Effector memory CD4-positive, alpha-beta T cell (primary cell): ENCODE results near the gene AGPAT4.

Source experiments
- DNase-seq, 3 donors: peaks; one replicate each; pipeline ENCODE4 v3.0.0-alpha.2; 2020
- H3K27ac ChIP-seq: 2 replicates; pipeline ENCODE4 v1.7.0; 2013; ENCODE audit warnings: mild to moderate bottlenecking, low read length, moderate library complexity; ENCODE audit not compliant: insufficient read depth, poor library complexity, severe bottlenecking
- H3K27me3 ChIP-seq: replicated peaks from 2 replicates; pipeline ENCODE4 v1.7.0; 2013; ENCODE audit warnings: mild to moderate bottlenecking, low read length; ENCODE audit not compliant: insufficient read depth, control insufficient read depth, poor library complexity, severe bottlenecking
- H3K36me3 ChIP-seq: 2 replicates; pipeline ENCODE4 v1.7.0; 2013; ENCODE audit warnings: mild to moderate bottlenecking, low read length, moderate library complexity; ENCODE audit not compliant: control insufficient read depth, insufficient read depth
- H3K4me1 ChIP-seq: 2 replicates; pipeline ENCODE4 v1.7.0; 2013; ENCODE audit warnings: low read length, mild to moderate bottlenecking; ENCODE audit not compliant: control insufficient read depth, insufficient read depth, poor library complexity, severe bottlenecking
- H3K4me3 ChIP-seq: 2 replicates; pipeline ENCODE4 v1.7.0; 2013; ENCODE audit warnings: low read length, low read depth, mild to moderate bottlenecking; ENCODE audit not compliant: insufficient read depth, poor library complexity, severe bottlenecking
- H3K9me3 ChIP-seq: 2 replicates; pipeline ENCODE4 v1.7.0; 2013; ENCODE audit warnings: mild to moderate bottlenecking, low read length, moderate library complexity; ENCODE audit not compliant: control insufficient read depth

AGPAT4 gene

DNA sequence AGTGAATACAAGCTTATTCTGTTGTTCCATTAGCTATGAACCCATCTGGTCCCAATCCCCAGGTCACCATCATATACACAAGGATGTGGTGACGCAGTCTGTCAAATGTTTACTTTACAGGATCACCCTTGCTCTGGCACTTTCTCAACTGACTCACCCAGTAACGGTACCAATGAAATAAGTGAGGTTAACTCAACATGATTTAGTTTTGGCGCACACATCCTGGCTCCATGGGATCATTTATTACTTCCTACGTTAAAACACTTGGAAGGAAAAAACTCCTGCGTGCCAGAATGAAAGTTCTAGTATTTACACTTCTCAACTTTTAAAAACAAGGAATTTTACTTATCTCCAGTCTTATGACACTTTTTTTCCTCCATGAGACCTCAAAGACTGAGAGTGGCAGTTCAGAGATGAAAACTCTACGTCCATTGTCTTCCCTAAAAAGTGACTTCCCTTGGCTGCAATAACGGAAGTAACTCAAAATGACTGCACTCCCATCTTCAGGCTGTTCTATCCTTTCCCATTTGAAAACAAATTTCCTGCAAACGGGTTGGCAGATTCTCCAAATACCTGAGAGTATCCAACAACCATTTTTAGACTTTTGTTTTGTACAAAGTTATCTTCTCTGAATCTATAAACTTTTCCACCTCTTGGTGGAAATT lies 15.9 kb downstream of the AGPAT4 start:
- Histone ChIP-seq H3K27ac (no peak overlapping the region), H3K4me3 (no peak overlapping the region), H3K4me1 (no peaks in the 10 kb centered on the region), H3K9me3 (no peaks in the 10 kb centered on the region), H3K27me3 (no peaks in the 10 kb centered on the region), H3K36me3 (no peaks in the 10 kb centered on the region)
- DNase-seq, result no peak

DNA sequence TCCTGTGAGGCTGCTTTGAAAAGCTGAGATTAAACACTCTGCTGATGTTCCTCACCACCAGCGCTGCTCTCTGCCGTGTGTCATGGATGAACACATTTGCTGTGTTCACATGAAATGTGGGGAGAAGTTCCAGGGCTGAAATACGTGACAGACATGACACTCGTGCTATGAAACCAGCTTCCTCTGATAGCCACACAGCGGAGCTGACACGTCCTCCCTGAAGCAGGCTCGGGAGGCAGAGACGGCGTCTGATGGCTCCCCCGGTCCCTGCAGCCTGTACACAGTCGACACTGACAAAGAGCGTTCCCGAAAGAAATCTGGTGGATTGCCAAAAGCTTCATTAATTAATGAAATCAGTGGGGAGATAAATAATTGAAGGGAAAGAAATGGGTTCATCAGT lies 17.5 kb downstream of the AGPAT4 start:
- Histone ChIP-seq H3K36me3 (no peaks in the 10 kb centered on the region), H3K27me3 (no peaks in the 10 kb centered on the region), H3K27ac (no peak overlapping the region), H3K4me3 (no peak overlapping the region), H3K4me1 (no peaks in the 10 kb centered on the region), H3K9me3 (no peaks in the 10 kb centered on the region)
- DNase-seq, result no peak

DNA sequence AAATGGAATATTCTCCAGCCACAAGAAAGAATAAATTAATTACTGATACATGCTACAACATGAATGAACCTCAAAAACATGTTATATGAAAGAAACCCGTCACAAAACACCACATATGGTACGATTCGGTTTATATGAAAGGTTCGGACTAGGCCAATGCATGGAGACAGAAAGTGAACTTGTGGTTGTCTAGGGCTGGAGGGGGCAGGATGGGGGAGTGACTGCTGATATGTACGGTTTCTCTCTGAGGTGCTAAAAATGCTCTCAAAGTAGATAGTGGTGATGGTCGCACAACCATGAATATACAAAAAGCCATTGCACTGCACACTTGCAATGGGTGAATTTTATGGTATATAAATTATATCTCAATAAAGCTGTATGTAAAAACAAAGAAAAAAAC lies 18.3 kb downstream of the AGPAT4 start:
- Histone ChIP-seq H3K27me3 (no peaks in the 10 kb centered on the region), H3K9me3 (no peaks in the 10 kb centered on the region), H3K36me3 (no peaks in the 10 kb centered on the region), H3K4me1 (no peaks in the 10 kb centered on the region), H3K27ac (no peak overlapping the region), H3K4me3 (no peak overlapping the region)
- DNase-seq, result no peak

DNA sequence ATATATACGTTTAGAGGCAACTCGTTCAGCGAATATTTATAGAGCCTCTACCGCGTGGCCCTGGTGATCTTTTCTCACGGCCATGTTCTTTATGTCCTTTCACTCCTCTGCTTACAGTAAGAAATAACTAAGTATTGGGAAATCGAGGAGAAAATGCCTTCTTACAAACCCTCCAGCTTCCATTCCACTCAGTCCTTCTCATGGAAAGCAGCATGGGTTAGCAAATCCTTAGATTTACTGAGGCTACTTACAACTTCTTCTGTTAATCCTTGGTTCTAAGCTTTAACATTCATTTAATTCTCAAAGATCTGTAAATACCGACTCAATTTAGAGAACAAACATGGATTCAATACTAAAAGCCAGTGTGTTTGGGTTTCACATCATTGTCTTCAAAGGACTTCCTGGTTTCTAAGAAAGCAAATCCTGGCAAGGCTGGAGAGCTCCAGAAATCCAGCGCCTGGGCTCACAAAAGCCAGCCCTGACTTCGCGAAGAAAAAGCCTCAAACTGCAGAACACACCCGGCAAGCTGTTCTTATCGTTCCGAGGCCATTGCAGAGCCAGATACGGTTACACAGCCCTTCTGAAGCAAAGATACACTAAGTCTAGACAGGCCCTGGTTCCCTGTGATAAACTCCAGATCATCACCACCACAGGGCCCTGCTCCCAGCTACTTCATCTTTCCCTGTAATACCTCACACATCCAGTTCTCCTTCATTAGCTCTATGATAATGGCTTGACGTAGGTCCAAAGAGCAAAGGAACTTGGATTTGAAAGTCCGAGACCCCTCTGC lies 19.2 kb downstream of the AGPAT4 start:
- Histone ChIP-seq H3K4me3 (no peak overlapping the region), H3K27me3 (no peaks in the 10 kb centered on the region), H3K36me3 (no peaks in the 10 kb centered on the region), H3K9me3 (no peaks in the 10 kb centered on the region), H3K27ac (no peak overlapping the region), H3K4me1 (no peaks in the 10 kb centered on the region)
- DNase-seq, result no peak

DNA sequence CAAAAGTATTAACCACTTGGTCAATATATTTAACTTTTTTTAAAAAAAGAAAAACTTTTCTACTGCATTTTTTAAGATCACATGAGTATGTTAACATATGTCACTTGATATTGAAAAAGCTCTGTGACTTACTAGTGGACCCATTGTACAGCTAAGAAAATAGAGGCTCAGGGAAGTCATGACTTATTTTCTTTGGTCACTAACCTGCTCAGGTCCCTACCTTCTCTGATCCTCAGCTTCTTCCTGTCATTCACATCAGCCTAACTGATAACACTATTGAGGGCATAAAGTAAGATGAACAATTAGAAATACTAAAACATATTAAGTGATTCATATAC lies 19.8 kb downstream of the AGPAT4 start:
- H3K4me3 ChIP-seq, result no peak overlapping the region
- no peak overlapping the region for H3K27ac ChIP-seq
- H3K4me1 ChIP-seq, result no peaks in the 10 kb centered on the region
- H3K9me3 ChIP-seq, result no peaks in the 10 kb centered on the region
- H3K36me3 ChIP-seq, result no peaks in the 10 kb centered on the region
- H3K27me3 ChIP-seq, result no peaks in the 10 kb centered on the region
- no peak for DNase-seq

DNA sequence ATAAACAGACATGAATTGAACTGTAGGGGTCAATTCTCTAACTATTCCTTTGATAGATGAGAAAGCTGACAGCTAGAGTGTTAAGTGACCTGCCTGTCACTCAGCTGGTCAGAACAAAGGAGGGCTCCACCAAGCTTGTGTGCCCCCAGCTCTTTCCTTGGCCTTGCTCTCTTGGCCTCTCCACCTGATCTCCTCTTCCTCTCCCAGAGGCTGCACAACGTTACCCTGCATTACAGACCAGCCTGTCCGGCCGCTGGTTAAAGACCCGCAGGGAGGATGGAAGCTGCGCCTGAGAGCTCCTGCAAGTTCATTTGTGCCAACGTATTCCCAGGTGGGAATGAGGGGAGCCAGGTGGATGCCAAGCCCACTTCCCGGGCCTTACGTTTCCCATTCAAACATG lies 22.5 kb downstream of the AGPAT4 start:
- H3K4me1 ChIP-seq, result no peaks in the 10 kb centered on the region

DNA sequence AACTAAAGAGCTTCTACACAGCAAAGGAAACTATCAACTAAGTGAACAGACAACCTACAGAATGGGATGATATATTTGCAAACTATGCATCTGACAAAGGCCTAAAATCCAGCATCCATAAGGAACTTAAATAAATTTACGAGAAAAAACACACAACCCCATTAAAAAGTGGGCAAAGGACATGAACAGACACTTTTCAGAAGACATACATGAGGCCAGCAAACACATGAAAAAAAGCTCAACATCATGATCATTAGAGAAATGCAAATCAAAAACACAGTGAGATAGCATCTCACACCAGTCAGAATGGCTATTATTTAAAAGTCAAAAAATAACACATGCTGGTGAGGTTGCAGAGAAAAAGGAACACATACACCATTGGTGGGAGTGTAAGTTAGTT lies 24.5 kb downstream of the AGPAT4 start:
- H3K27me3 ChIP-seq, result no peaks in the 10 kb centered on the region
- no peaks in the 10 kb centered on the region for H3K36me3 ChIP-seq
- no peaks in the 10 kb centered on the region for H3K9me3 ChIP-seq
- no peaks in the 10 kb centered on the region for H3K4me1 ChIP-seq
- DNase-seq, result no peak
- H3K4me3 ChIP-seq, result no peak overlapping the region
- no peak overlapping the region for H3K27ac ChIP-seq

More for the DNA sequence above, 22.5 kb downstream of the AGPAT4 start:
- no peaks in the 10 kb centered on the region for H3K36me3 ChIP-seq
- H3K27me3 ChIP-seq, result no peaks in the 10 kb centered on the region
- no peaks in the 10 kb centered on the region for H3K9me3 ChIP-seq
- no peak overlapping the region for H3K27ac ChIP-seq
- no peak for DNase-seq
- H3K4me3 ChIP-seq, result no peak overlapping the region

DNA sequence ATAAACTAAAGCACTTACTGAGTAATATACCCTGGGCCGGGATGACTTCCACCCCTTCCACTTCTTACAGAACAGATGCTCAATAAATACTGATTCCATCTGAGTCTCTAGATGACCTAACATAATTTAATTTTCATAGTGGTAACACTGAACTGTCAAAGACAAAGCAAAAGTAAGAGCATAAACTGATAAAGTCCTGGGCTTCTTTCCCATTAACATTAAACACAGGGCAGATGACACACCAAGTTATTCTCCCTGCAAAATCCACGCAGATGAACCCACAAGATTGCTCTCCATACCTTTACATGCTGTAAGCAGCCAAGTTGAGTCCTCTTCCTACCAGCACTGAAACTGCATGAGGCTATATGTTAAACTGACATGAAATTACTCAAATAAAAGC lies 27.1 kb downstream of the AGPAT4 start:
- Histone ChIP-seq H3K27ac (no peak overlapping the region), H3K9me3 (no peaks in the 10 kb centered on the region), H3K4me3 (no peak overlapping the region), H3K4me1 (no peaks in the 10 kb centered on the region), H3K36me3 (no peaks in the 10 kb centered on the region), H3K27me3 (no peaks in the 10 kb centered on the region)
- DNase-seq, result no peak

DNA sequence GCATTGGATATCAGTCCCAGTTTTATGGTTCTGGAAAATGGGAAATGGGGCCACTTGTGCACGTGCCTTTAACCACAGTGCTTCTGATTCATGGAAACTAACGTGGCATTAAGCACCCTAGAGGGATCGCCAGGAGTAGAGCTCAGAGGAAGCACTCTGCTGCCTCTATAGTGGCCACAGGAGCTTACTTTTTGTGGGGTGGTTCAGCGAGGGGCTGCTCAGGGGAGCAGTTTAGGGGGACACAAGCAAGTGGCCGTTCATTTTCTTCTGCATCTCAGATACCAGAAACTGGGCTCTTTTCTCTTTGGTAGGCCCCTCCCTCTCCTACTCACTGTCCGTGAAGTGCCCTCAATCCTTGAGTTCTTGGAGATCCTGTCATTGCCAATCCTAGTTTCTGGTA lies 28.5 kb downstream of the AGPAT4 start:
- Histone ChIP-seq H3K9me3 (no peaks in the 10 kb centered on the region), H3K27me3 (no peaks in the 10 kb centered on the region), H3K36me3 (no peaks in the 10 kb centered on the region), H3K4me1 (no peaks in the 10 kb centered on the region), H3K4me3 (no peak overlapping the region), H3K27ac (no peak overlapping the region)
- DNase-seq, result no peak

DNA sequence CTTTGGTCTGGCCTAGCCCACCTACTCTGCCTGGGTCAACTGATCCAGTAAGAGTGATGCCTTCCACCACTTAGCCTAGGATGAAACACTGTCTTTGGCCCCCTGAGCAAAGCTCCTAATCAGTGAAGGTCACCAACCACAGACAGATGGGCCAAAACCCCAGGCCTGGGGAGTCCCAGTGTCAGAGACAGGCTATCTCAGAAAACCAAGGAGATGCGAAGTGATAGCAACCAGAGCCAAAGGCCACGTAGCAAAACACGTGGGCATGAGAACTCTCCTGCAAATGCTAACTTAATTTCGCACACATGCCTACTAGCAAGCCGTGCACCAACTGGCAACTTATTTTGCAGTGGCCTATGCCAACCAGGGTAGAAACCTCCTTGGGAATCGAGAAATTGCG lies 29.1 kb downstream of the AGPAT4 start:
- no peaks in the 10 kb centered on the region for H3K36me3 ChIP-seq
- DNase-seq, result no peak
- H3K27ac ChIP-seq, result no peak overlapping the region
- H3K9me3 ChIP-seq, result no peaks in the 10 kb centered on the region
- H3K4me1 ChIP-seq, result no peaks in the 10 kb centered on the region
- no peaks in the 10 kb centered on the region for H3K27me3 ChIP-seq
- H3K4me3 ChIP-seq, result no peak overlapping the region
